ENCODE results near the gene PDLIM1. TPM values are rescaled to one million over a fixed set of nuclear protein-coding genes. Genes with fewer than 3 reads are reported as not detected.

PDLIM1 gene
- total RNA-seq, 2 experiments from 2014 or later: 0.76 to 0.92 TPM

DNA sequence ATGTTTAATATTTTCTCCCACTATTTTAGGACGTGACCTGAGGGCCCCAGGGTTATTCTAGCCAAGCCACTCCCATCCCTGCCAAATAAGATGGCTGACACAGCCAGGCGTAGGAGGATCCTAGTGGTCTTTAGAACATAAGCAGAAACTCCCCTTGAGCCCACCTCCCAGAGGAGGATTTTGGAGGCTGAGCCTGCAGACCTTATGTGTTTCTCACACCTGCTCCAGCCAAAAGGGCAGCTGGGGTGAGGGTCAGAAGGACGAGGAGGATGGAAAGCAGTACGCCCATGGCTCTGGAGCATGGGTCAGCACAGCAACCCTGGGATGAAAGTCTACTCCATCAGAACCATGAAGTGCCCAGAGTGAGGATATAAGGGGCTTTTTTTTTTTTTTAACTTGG lies 39.9 kb downstream of the PDLIM1 start:
- Mint-ChIP-seq H3K27ac (no peak overlapping the region), H3K36me3 (no peaks in the 10 kb centered on the region), H3K4me1 (ENCODE audit: low read depth) (peaks cover 5% of the 10 kb centered on the region), H3K9me3 (no peaks in the 10 kb centered on the region), H3K27me3 (peaks cover 5% of the 10 kb centered on the region), H3K4me3 (no peak overlapping the region)
- intact Hi-C loops (cut with micrococcal nuclease): no loop called here
- no peak for DNase-seq
- ChIA-PET POLR2A (no interaction called here), CTCF (interaction anchor here (1.1 kb wide), 1 partner anchor 112 kb away, joined by 6 read pairs; no protein-coding TSS in a partner anchor)

DNA sequence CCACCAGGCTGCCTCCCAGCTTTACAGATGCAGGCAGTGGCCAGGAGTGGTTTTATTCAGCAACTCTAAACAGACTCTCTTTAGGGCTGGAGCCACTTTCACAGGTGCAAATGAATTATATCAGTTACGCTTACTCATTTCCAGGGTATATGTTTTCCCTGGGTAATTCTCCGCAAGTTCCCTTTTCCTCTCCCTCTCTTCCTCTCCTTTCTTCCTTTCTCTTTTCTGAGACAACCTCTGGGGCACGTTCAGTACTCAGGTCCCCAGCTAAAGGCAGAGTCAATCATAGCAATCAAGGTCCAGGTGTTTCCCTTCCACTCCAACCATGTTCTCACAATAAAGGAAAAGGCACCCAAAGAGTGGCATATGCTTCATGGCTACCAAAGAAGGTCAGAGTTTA lies 41.3 kb downstream of the PDLIM1 start:
- Mint-ChIP-seq H3K9me3 (no peaks in the 10 kb centered on the region), H3K36me3 (no peaks in the 10 kb centered on the region), H3K27me3 (peaks cover 14% of the 10 kb centered on the region), H3K4me1 (ENCODE audit: low read depth) (peaks cover 15% of the 10 kb centered on the region), H3K4me3 (no peak overlapping the region), H3K27ac (no peak overlapping the region)
- ChIA-PET POLR2A (no interaction called here), CTCF (interaction anchor here (9.8 kb wide), 1 partner anchor 113 kb away, joined by 218 read pairs; no protein-coding TSS in a partner anchor)
- no peak for DNase-seq
- intact Hi-C loops (cut with micrococcal nuclease): loop anchor here (10.0 kb wide), 1 partner anchor 615 kb away; no protein-coding TSS in a partner anchor

DNA sequence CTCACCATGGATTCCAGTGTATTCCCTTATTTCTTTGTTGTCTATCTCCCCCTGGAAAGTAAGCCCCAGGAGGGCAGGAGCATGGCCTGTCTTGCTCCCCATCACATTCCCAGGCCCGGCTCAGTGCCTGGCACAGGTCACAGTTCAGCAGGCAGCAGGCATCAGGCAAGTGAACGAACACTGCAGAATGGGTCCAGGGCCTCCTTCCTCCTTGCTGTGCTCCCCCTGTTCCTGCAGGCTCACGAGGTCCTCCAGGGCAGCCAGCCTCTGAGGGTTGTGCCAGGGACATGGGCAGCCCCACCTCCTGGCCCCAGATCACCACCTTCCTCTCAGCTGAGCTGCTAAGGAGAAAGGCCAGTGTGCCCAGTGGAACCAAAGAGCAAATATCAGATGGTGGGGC lies 41.8 kb downstream of the PDLIM1 start:
- ChIA-PET CTCF (interaction anchor here (9.8 kb wide), 1 partner anchor 113 kb away, joined by 218 read pairs; no protein-coding TSS in a partner anchor), POLR2A (no interaction called here)
- intact Hi-C loops (cut with micrococcal nuclease): loop anchor here (10.0 kb wide), 1 partner anchor 614 kb away; no protein-coding TSS in a partner anchor
- no peak for DNase-seq
- Mint-ChIP-seq H3K9me3 (no peaks in the 10 kb centered on the region), H3K36me3 (no peaks in the 10 kb centered on the region), H3K4me3 (no peak overlapping the region), H3K27me3 (peaks cover 16% of the 10 kb centered on the region), H3K4me1 (ENCODE audit: low read depth) (peaks cover 15% of the 10 kb centered on the region), H3K27ac (no peak overlapping the region)

DNA sequence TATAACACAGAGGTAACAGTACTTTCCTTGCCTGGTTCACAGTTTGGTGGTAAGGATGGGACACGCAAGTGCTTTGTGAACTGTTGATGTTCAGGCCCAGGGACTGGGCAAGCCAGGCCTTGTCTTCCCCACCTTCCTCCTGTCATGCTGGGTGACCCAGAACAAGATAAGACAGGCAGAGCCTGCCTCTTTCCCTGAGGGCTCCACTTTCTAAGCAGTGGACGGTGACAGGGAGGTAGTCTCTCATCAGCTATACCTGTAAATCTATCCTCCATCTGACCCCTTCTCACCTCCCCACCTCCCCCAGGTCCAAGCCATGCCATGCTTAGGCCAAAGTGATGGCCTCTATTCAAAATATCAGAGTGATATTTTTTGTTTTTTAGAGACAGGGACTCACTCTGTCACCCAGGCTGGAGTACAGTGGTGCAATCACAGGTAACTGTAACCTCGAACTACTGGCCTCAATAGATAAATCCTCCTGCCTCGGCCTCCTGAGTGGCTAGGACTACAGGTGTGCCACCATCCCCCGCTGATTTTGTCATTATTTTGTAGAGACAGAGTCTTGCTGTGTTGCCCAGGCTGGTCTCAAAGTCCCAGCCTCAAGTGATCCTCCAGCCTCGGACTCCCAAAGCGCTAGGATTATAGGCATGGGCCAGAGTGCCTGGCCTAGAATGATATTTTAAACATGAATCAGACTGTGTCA lies 42.8 kb downstream of the PDLIM1 start:
- Mint-ChIP-seq H3K9me3 (no peaks in the 10 kb centered on the region), H3K4me1 (ENCODE audit: low read depth) (peaks cover 15% of the 10 kb centered on the region), H3K4me3 (no peak overlapping the region), H3K27me3 (peaks cover 16% of the 10 kb centered on the region), H3K36me3 (no peaks in the 10 kb centered on the region), H3K27ac (no peak overlapping the region)
- ChIA-PET CTCF (interaction anchor here (1.1 to 9.8 kb wide), 4 partner anchors 8 to 127 kb away, joined by 3 to 218 read pairs (median 22); no protein-coding TSS in a partner anchor), POLR2A (no interaction called here)
- intact Hi-C loops (cut with micrococcal nuclease): loop anchor here (10.0 kb wide), 1 partner anchor 613 kb away; no protein-coding TSS in a partner anchor
- DNase-seq: no peak

DNA sequence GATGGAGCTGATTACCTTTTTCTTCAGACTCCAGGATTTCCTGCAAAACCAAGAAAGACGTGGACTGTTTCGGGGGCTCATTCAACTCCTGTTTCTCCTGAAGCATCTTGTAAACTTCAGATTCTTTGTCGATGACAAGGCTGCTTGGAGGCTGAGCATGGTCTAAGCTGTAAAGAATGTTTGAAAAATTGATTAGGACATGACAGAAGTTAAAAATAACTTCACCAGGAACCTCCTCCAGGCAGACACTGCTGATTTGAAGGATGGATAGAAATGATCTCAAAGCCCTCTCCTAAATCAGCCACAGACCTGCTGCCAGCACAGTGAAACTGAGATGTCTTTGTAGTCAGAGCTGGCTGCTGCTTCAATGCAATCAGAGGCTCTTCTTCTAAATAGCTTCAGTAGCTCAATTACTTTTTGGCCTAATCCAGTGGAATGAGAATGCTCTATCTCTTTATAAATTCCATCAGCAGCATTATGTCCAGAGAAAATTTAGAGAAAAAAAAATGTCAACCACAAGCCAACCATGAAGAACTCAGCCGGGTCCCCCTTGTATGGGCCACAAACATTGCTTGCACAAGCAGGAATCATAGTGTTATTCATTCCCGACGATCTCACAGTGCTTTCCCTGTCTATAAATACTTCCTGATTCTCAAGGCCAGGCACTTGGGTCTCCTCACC lies 43.5 kb downstream of the PDLIM1 start:
- Mint-ChIP-seq H3K36me3 (no peaks in the 10 kb centered on the region), H3K4me3 (no peak overlapping the region), H3K9me3 (no peaks in the 10 kb centered on the region), H3K27ac (no peak overlapping the region), H3K4me1 (ENCODE audit: low read depth) (peaks cover 15% of the 10 kb centered on the region), H3K27me3 (peaks cover 16% of the 10 kb centered on the region)
- CTCF ChIA-PET: interaction anchor here (0.6 to 9.8 kb wide), 16 partner anchors 9 to 149 kb away, joined by 3 to 218 read pairs (median 4); no protein-coding TSS in a partner anchor
- intact Hi-C loops (cut with micrococcal nuclease): loop anchor here (10.0 kb wide), 1 partner anchor 613 kb away; no protein-coding TSS in a partner anchor
- POLR2A ChIA-PET: no interaction called here
- no peak for DNase-seq

DNA sequence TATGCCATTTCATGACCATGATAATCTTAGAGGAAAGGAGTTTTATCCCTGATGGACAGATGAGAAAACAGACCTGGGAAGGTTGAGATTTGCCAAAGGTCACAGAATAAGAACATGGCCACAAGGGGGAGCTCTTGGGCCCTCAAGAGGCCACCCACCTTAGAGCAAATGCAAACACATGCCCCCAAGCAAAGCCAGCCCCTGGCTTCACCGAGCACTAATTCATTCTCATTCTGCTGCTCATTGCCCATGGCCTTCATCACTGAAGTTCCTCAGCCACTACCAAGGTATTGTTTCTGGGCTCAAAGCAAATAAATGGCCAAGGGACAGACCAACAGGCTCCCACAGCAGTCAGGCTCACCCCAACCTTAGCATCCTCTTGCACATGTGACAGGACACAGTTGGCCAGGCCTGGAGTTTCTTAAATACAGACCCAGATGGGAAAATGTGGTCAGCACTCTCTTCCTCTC lies 44.2 kb downstream of the PDLIM1 start:
- CTCF ChIA-PET: interaction anchor here (0.6 to 9.8 kb wide), 25 partner anchors 9 to 184 kb away, joined by 3 to 218 read pairs (median 3); no protein-coding TSS in a partner anchor
- POLR2A ChIA-PET: no interaction called here
- no peak overlapping the region for H3K27ac Mint-ChIP-seq

DNA sequence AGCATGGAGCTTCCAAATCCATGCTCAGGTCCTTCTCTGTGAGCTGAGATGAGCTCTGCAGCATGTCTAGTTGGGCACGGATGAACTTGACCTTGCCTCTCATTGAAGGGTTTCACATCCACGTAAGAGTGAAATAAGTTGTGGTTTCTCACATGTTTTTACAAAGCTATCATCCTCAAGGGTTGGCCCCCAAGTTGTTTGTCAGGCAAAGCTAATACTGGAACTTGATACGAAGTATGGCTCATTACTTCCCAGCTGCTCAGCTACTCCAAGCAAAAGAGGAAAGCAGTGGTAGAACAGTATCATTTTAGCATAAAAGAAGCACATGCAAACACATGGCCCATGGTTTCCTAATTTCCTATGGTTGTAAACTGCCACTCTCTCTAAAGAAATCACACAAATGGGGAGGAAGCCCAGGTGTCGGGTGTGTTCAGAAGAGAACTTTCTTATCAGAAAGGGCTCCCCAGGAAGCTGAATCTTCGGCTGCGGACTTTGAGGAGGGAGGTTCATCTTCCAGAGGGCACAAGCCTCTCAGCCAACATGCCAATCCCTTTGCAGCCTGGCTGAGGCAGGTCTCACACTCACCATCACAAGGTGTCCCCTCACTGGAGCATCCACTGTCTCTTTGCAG lies 45.3 kb downstream of the PDLIM1 start:
- no peak for DNase-seq
- CTCF ChIA-PET: interaction anchor here (1.0 to 9.8 kb wide), 13 partner anchors 9 to 129 kb away, joined by 3 to 218 read pairs (median 7); no protein-coding TSS in a partner anchor
- H3K27me3 Mint-ChIP-seq: peaks cover 13% of the 10 kb centered on the region
- POLR2A ChIA-PET: interaction anchor here (1.5 kb wide), 1 partner anchor 10 kb away, joined by 4 read pairs; no protein-coding TSS in a partner anchor
- no peak overlapping the region for H3K27ac Mint-ChIP-seq
- no peaks in the 10 kb centered on the region for H3K9me3 Mint-ChIP-seq
- intact Hi-C loops (cut with micrococcal nuclease): loop anchor here (1.0 to 10.0 kb wide), 3 partner anchors 9 to 611 kb away; no protein-coding TSS in a partner anchor
- peaks cover 15% of the 10 kb centered on the region for H3K4me1 Mint-ChIP-seq (ENCODE audit: low read depth)
- H3K4me3 Mint-ChIP-seq: no peak overlapping the region
- no peaks in the 10 kb centered on the region for H3K36me3 Mint-ChIP-seq

More for the DNA sequence above, 44.2 kb downstream of the PDLIM1 start:
- intact Hi-C loops (cut with micrococcal nuclease): loop anchor here (1.0 to 10.0 kb wide), 2 partner anchors 117 to 612 kb away; no protein-coding TSS in a partner anchor
- Mint-ChIP-seq H3K4me3 (no peak overlapping the region), H3K36me3 (no peaks in the 10 kb centered on the region), H3K4me1 (ENCODE audit: low read depth) (peaks cover 15% of the 10 kb centered on the region), H3K9me3 (no peaks in the 10 kb centered on the region), H3K27me3 (peaks cover 16% of the 10 kb centered on the region)
- DNase-seq: peak; percentile 67

DNA sequence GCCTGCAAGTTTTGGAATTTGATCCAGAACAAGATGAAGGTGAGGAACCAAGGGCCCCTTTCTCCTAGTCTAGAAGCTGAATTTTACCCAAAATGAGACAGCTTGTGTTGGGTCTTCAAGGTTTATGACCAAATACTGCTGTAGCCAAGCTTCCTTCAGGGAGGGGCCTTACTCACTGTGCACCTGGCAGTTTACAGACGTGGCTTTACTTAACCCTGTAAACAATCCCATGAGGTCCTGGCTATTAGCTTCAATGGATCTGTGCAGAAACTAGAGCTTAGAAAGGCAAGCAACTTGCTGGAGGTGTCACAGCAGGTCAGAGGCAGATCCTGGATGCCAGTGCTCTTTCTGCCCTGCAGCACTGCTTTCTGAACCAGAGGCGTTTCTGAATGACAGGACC lies 46.7 kb downstream of the PDLIM1 start:
- intact Hi-C loops (cut with micrococcal nuclease): loop anchor here (10.0 kb wide), 1 partner anchor 609 kb away; no protein-coding TSS in a partner anchor
- peaks cover 15% of the 10 kb centered on the region for H3K4me1 Mint-ChIP-seq (ENCODE audit: low read depth)
- H3K36me3 Mint-ChIP-seq: no peaks in the 10 kb centered on the region
- H3K27ac Mint-ChIP-seq: no peak overlapping the region
- DNase-seq: no peak
- H3K4me3 Mint-ChIP-seq: no peak overlapping the region
- ChIA-PET POLR2A (no interaction called here), CTCF (interaction anchor here (0.5 to 9.8 kb wide), 18 partner anchors 10 to 194 kb away, joined by 3 to 218 read pairs (median 6); partner anchors contain the start of gene PDLIM1)
- no peaks in the 10 kb centered on the region for H3K9me3 Mint-ChIP-seq
- peaks cover 14% of the 10 kb centered on the region for H3K27me3 Mint-ChIP-seq

DNA sequence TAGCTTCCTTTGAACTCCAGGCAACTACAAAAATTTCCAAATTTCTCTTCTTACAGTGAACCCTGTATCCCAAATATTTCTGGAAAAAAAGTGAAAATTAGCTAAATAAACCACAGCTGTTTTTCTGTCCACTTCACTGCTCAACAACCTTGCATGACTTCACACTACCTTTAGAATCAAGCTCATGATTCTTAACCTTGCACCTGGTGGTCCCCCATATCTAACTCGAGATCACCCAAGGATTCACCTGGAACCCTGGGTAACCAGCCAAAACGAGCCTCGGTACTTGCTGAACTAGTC lies 47.5 kb downstream of the PDLIM1 start:
- intact Hi-C loops (cut with micrococcal nuclease): loop anchor here (1.0 to 10.0 kb wide), 4 partner anchors 28 to 608 kb away; no protein-coding TSS in a partner anchor
- Mint-ChIP-seq H3K9me3 (no peaks in the 10 kb centered on the region), H3K27ac (no peak overlapping the region), H3K27me3 (peaks cover 14% of the 10 kb centered on the region), H3K4me1 (ENCODE audit: low read depth) (peaks cover 15% of the 10 kb centered on the region), H3K4me3 (no peak overlapping the region), H3K36me3 (no peaks in the 10 kb centered on the region)
- CTCF ChIA-PET: interaction anchor here (0.6 to 9.8 kb wide), 30 partner anchors 9 to 617 kb away, joined by 3 to 218 read pairs (median 4); partner anchors contain the start of gene PDLIM1
- DNase-seq: no peak
- POLR2A ChIA-PET: no interaction called here

DNA sequence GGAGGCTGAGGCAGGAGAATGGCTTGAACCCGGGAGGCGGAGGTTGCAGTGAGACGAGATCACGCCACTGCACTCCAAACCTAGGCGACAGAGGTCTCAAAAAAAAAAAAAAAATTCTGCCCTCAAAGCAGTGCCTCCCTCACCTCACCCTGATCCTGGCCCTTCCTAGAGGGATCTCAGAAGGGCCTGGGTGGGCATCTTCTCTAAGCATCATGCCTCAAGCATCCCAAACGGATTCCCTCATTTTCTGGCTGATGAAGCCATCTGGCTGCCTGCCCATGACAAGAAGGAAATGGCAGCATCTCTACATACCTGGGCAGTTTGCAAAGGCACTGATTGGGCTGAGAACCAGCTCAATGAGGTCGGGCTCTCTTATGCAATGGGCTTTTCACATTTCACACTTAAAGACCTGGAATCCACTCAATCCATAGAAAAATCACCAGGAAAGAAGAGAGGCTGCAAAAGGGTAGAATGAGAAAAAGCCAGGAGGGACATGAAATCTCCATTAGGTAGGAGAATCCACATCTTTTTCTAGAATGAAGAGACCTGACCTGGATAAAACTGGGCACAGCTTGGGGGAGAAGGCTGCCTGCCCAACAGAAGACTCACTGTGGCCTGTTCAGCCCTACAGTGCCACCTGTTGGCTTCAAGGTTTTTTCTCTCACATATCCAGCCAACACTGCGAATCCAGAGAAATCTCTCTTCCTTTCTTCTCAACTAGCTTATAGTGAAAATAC lies 48.1 kb downstream of the PDLIM1 start:
- H3K27ac Mint-ChIP-seq: no peak overlapping the region
- no peaks in the 10 kb centered on the region for H3K36me3 Mint-ChIP-seq
- no peak overlapping the region for H3K4me3 Mint-ChIP-seq
- peak; percentile 56 for DNase-seq
- intact Hi-C loops (cut with micrococcal nuclease): loop anchor here (1.0 to 10.0 kb wide), 4 partner anchors 28 to 608 kb away; no protein-coding TSS in a partner anchor
- H3K9me3 Mint-ChIP-seq: no peaks in the 10 kb centered on the region
- peaks cover 14% of the 10 kb centered on the region for H3K27me3 Mint-ChIP-seq
- ChIA-PET CTCF (interaction anchor here (0.6 to 9.8 kb wide), 32 partner anchors 9 to 617 kb away, joined by 3 to 218 read pairs (median 4); partner anchors contain the start of gene PDLIM1), POLR2A (no interaction called here)
- peaks cover 15% of the 10 kb centered on the region for H3K4me1 Mint-ChIP-seq (ENCODE audit: low read depth)

DNA sequence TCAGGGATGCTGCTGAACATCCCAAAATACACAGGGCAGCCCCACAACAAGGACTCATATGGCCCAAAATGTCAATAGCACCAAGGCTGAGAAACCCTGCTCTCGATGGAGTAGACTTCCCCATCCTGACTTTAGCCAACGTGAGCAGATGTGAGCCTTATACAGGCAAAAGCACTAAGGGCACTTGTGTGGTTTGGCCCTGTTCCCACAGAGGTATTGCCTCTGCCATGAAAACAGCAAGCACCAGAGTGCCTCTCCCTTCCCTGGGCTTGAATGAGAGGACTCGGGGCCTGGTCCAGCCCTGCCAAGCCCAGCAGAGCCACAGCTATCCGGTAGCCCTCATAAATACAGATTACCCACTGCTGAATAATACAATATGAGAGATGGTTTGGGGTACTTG lies 49.3 kb downstream of the PDLIM1 start:
- Mint-ChIP-seq H3K27ac (no peak overlapping the region), H3K27me3 (peaks cover 17% of the 10 kb centered on the region), H3K4me1 (ENCODE audit: low read depth) (peaks cover 24% of the 10 kb centered on the region), H3K4me3 (no peak overlapping the region), H3K36me3 (no peaks in the 10 kb centered on the region), H3K9me3 (no peaks in the 10 kb centered on the region)
- no peak for DNase-seq
- intact Hi-C loops (cut with micrococcal nuclease): loop anchor here (10.0 kb wide), 1 partner anchor 607 kb away; no protein-coding TSS in a partner anchor
- ChIA-PET CTCF (interaction anchor here (1.5 to 9.8 kb wide), 4 partner anchors 58 to 278 kb away, joined by 4 to 218 read pairs (median 16); no protein-coding TSS in a partner anchor), POLR2A (no interaction called here)
